DMS53 treated with DMSO at 0.1 percent for 48 hours (cell line): ENCODE measurements around the gene KCNAB2.
A peak's percentile ranks its signal among the peaks of the same experiment; 100 is the strongest.

Experiments
- DNase-seq: peaks from one replicate; lab custom pipeline; 2025; ENCODE audit not compliant: unreplicated experiment; lab: John Stamatoyannopoulos, UW

Gene KCNAB2

GRCh38 chr1:6144175-6144574 lies 98.5 kb downstream of the KCNAB2 start:
- DNase-seq = no peak

GRCh38 chr1:6144647-6145395 lies 99.1 kb downstream of the KCNAB2 start:
- DNase-seq = no peak

DNA sequence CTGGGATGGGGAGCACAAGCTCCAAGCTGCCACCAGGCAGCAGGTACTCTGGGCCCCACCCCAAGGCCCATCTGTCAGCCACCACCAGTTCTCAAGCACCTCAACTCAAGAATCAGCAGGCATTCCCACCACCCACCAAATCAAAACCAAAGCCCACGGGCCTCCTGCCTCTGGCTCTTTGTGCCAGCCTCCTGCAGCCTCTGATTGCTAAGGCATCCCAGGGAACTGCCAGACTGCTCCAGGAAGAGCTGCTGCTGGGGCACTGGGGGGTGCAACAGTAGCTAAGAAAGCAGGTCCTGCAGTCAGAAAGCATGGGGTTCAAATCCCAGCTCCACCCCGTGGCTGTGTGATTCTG lies 99.7 kb downstream of the KCNAB2 start:
- DNase-seq = no peak

DNA sequence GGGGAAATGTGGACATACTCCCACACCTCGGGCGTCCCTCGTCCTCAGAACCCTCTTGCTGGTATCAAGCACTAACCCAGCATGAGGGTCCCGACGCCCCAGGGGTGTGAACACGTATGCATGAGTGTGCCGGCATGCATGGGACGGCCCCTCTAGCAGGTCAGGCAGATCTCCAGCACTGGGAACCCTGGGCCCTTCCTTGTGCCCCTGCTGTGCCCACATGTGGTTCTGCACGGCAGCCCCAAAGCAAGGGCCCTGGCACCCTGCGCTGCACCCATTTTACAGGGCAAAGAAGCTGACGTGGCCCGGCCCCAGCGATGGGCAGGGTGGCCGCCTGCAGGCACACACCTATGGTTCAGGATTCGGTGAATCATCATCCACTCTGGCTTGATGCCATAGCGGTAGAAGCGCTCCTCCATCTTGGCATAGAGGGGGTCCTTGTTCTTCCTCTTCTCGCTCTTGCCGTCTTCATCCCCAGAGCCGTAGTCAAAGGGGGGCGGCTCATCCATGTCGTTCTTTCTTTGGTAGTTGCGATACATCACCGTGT lies 100.2 kb downstream of the KCNAB2 start:
- no peak for DNase-seq

- DNase-seq = peak; percentile 58
Observed at GRCh38 chr1:6148497-6149241, 103.0 kb downstream of the KCNAB2 start.

GRCh38 chr1:6149597-6149996 lies 103.9 kb downstream of the KCNAB2 start:
- DNase-seq = no peak

GRCh38 chr1:6150006-6150938 lies 104.6 kb downstream of the KCNAB2 start:
- no peak for DNase-seq
